Neural crest cell (in vitro differentiated cells): ENCODE measurements around the gene SDHA. TPM values are rescaled to one million over a fixed set of nuclear protein-coding genes. Genes with fewer than 3 reads are reported as not detected.

Source experiments
- DNase-seq: peaks from one replicate; pipeline ENCODE4 v3.0.0; 2021; ENCODE audit warnings: low read depth, mixed read lengths, low spot score
- H3K27ac Mint-ChIP-seq: one replicate; pipeline ENCODE4 v1.8.0; 2021; ENCODE audit warnings: mild to moderate bottlenecking, mixed read lengths; ENCODE audit not compliant: unreplicated experiment
- H3K27me3 Mint-ChIP-seq: 2 replicates; pipeline ENCODE4 v1.8.0; 2021; ENCODE audit warnings: low read depth, mild to moderate bottlenecking, mixed read lengths
- H3K36me3 Mint-ChIP-seq: 2 replicates; pipeline ENCODE4 v1.8.0; 2021; ENCODE audit warnings: low read depth, mild to moderate bottlenecking, mixed read lengths
- H3K4me1 Mint-ChIP-seq: 2 replicates; pipeline ENCODE4 v1.8.0; 2021; ENCODE audit warnings: mixed read lengths
- H3K4me3 Mint-ChIP-seq: one replicate; pipeline ENCODE4 v1.8.0; 2021; ENCODE audit warnings: mild to moderate bottlenecking, mixed read lengths
- H3K9me3 Mint-ChIP-seq: 2 replicates; pipeline ENCODE4 v1.8.0; 2021; ENCODE audit warnings: mixed read lengths
- CTCF ChIP-seq: fragments of 200-600 bp; sonication (generic); conservative IDR thresholded peaks from 2 replicates; pipeline ENCODE4 v1.5.0; 2021; ENCODE audit warnings: antibody characterized with exemption, mild to moderate bottlenecking
- total RNA-seq: library from RNA; stranded (reverse); gene quantifications from 2 replicates; pipeline ENCODE4 v1.2.1, GENCODE V29; 2021

Gene SDHA
- total RNA-seq, 1 donor from 2014 or later, result 106 TPM

GRCh38 chr5:305459-305858, 87.3 kb downstream of the SDHA start:
- peak overlapping the region; percentile 88 for H3K27ac Mint-ChIP-seq
- H3K9me3 Mint-ChIP-seq, result no peaks in the 10 kb centered on the region
- H3K4me1 Mint-ChIP-seq, result no peaks in the 10 kb centered on the region
- H3K36me3 Mint-ChIP-seq, result no peaks in the 10 kb centered on the region
- H3K4me3 Mint-ChIP-seq, result no peak overlapping the region
- no peak for DNase-seq
- no peaks in the 10 kb centered on the region for H3K27me3 Mint-ChIP-seq
- no peak for TF ChIP-seq CTCF

- Mint-ChIP-seq H3K27me3 (no peaks in the 10 kb centered on the region), H3K4me3 (no peak overlapping the region)
Measured at GRCh38 chr5:306011-306805, 88.1 kb downstream of the SDHA start.

More at GRCh38 chr5:306011-306805, 88.1 kb downstream of the SDHA start:
- no peaks in the 10 kb centered on the region for H3K36me3 Mint-ChIP-seq
- H3K9me3 Mint-ChIP-seq, result no peaks in the 10 kb centered on the region
- no peak overlapping the region for H3K27ac Mint-ChIP-seq
- no peak for TF ChIP-seq CTCF
- DNase-seq, result no peak
- H3K4me1 Mint-ChIP-seq, result peaks cover 6% of the 10 kb centered on the region

Other genes starting within 250 kb of the SDHA start
- 21.7 and 22.0 TPM in 2 replicates for gene PLEKHG4B, start 126.2 kb upstream of the SDHA start, total RNA-seq
- not detected in 2 replicates for gene LRRC14B, start 26.8 kb upstream of the SDHA start, total RNA-seq
- gene CCDC127, start 167 bp upstream of the SDHA start, total RNA-seq, result 11.3 and 11.9 TPM in 2 replicates
- gene PDCD6, start 53.3 kb downstream of the SDHA start, total RNA-seq, result 76.8 and 81.6 TPM in 2 replicates
- 1.0 and 1.3 TPM in 2 replicates for gene AHRR, start 103.4 kb downstream of the SDHA start, total RNA-seq
- gene EXOC3, start 224.9 kb downstream of the SDHA start, total RNA-seq, result 56.0 and 61.3 TPM in 2 replicates